ENCODE data around the gene BRD3OS. TPM values are rescaled to one million over a fixed set of nuclear protein-coding genes. Genes with fewer than 3 reads are reported as not detected.
A peak's percentile ranks its signal among the peaks of the same experiment; 100 is the strongest.

The BRD3OS gene
- total and polyA plus RNA-seq, 2 donors (not counting 3 experiments of a cell fraction or from before 2014, with no cell fraction given) = 11.9 to 15.4 TPM

GRCh38 chr9:134024214-134024792, 978 bp upstream of the BRD3OS start:
- no peaks in the 10 kb centered on the region for H3K9me3 ChIP-seq (replicated peaks; ENCODE audit: control insufficient read depth, insufficient read depth, low read length)
- DNase-seq (ENCODE audit: low read depth, low spot score) (peak; percentile 10), FAIRE-seq (no peak)
- peaks cover 0 to under 1% of the 10 kb centered on the region in 2 experiments for H3K36me3 ChIP-seq (ENCODE audit: control insufficient read depth in 2 of 2, extremely low read depth in 1 of 2, insufficient read depth in 2 of 2, low read length in 2 of 2)
- dilution Hi-C loops (cut with MboI; ENCODE audit: extremely low pct_ligation_motif_present, low sequenced_read_pairs) = no loop called here
- H3K9me1 ChIP-seq (replicated peaks; ENCODE audit: control insufficient read depth, extremely low read depth, insufficient read depth, low read length) = no peaks in the 10 kb centered on the region
- H3K4me1 ChIP-seq (ENCODE audit: control insufficient read depth, extremely low read depth, insufficient read depth, low read length) = peaks cover 5% of the 10 kb centered on the region
- no peak overlapping the region for H3K27ac ChIP-seq (ENCODE audit: insufficient read depth, low read depth, low read length)
- ChIA-PET CTCF (interaction anchor here (0.8 to 4.0 kb wide), 3 partner anchors 10 to 242 kb away, joined by 3 to 24 read pairs (median 13); no protein-coding TSS in a partner anchor), POLR2A (interaction anchor here (0.6 kb wide), 1 partner anchor 30 kb away, joined by 5 read pairs; no protein-coding TSS in a partner anchor)
- intact Hi-C loops (cut with micrococcal nuclease) = loop anchor here (2.0 kb wide), 1 partner anchor 32 kb away; the partner anchor contains the start of gene VAV2
- BruUV-seq (replicated peaks) = no TSS peak
- TF ChIP-seq FOS (IDR thresholded peaks at IDR 0.05; ENCODE audit: borderline replicate concordance, insufficient read depth, low read length) = no peak
- no peak for TF ChIP-seq CTCF (IDR thresholded peaks at IDR 0.05; ENCODE audit: extremely low read depth in 1 of 2, insufficient read depth in 1 of 2, low read depth in 1 of 2, low read length in 2 of 2)
- no peak for TF ChIP-seq POLR2A (IDR thresholded peaks at IDR 0.05; ENCODE audit: low read depth, low read length)
- TF ChIP-seq GATA2 (IDR thresholded peaks at IDR 0.05; ENCODE audit: insufficient read depth, insufficient read length, low read depth, low read length) = no peak
- no peak for TF ChIP-seq MAX (IDR thresholded peaks at IDR 0.05; ENCODE audit: insufficient read depth, insufficient read length)
- TF ChIP-seq MYC (IDR thresholded peaks at IDR 0.05; ENCODE audit: low read depth, low read length) = no peak
- no peak for TF ChIP-seq POLR2AphosphoS5 (IDR thresholded peaks at IDR 0.05; ENCODE audit: insufficient read depth, low read depth, low read length)
- no peak for TF ChIP-seq JUN (IDR thresholded peaks at IDR 0.05; ENCODE audit: borderline replicate concordance, insufficient read depth, insufficient read length, low read depth)
- TF ChIP-seq EZH2 (IDR thresholded peaks at IDR 0.05; ENCODE audit: borderline replicate concordance, low read depth, low read length, severe bottlenecking) = no peak
- H2AFZ ChIP-seq (ENCODE audit: low read depth, low read length) = peak overlapping the region; percentile 75
- no peak overlapping the region for H3K9ac ChIP-seq (replicated peaks; ENCODE audit: extremely low read depth, insufficient read depth, low read length)
- H3K4me2 ChIP-seq (ENCODE audit: insufficient read depth, low read length) = peak overlapping the region; percentile 20
- no peaks in the 10 kb centered on the region for H3K27me3 ChIP-seq (ENCODE audit: control insufficient read depth in 2 of 2, insufficient read depth in 2 of 2, low read length in 2 of 2)
- H3K79me2 ChIP-seq (ENCODE audit: control insufficient read depth, insufficient read depth, low read length) = no peaks in the 10 kb centered on the region
- H4K20me1 ChIP-seq (replicated peaks; ENCODE audit: control insufficient read depth, extremely low read depth, insufficient read depth, low read length) = no peaks in the 10 kb centered on the region
- peak overlapping the region in 1 of 3 experiments; percentile 28 for H3K4me3 ChIP-seq (replicated peaks in 1 of 3; ENCODE audit: insufficient read depth in 1 of 3, low read depth in 1 of 3, low read length in 3 of 3)
